NCI-H2081 (cell line): ENCODE data around the gene MEIS2.

Source experiments
- DNase-seq, 2 experiments: peaks; one replicate each; lab custom pipeline; 2025; lab: John Stamatoyannopoulos, UW

MEIS2 gene

DNA sequence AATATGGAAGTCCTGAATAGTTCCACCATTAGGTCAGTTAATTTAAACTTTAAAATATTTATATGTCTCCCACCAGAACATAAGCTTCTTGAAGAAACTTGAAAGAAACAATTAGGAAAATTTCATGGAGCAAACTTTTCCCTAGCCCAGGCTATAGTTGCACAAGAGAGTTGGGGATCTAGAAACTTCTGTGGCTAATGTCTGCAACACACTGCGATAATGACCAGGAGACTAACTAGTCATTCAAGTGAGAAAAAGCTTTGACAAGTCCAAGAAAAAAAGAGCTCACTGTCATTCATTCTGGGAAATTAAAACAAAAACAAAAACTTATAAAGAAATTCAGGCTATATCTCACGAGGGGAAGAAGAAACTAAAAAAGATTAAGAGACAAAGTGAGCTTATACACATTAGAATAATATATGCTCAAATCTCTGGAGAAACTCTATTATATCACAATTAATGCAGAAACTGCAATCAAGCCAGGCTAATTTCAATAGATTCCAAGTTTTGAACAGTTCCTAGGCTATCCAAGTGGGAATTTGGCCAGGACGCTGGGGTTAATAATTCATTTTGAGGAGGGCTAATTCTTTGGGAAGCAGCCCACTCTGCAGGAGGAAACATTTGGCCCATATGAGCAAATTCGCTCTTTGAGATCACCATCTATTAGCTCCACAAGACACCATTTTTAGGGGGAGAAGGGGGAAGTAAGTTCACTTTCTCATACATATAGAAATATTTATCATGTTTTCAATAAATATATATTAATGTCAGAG is 134.6 kb downstream of the MEIS2 start:
- DNase-seq: no peak

DNA sequence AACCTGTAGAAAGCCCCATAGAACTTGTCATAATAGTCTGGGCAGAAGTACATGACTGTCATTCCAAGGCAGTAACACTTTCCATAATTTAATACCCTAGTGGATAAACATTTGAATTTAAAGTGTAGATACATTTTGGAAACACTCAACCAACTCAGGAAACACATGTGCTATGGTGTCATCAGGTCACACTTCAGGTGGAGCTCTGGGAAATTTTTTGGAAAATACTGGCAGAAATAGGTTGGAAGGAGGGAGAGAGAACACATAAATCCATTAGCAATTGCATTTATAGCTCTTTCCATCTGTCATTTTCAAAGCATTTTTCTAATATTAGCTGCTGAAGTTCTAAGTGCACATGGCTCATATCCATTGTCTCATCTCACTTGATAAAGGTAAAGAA is 135.7 kb downstream of the MEIS2 start:
- DNase-seq: no peak

- no peak for DNase-seq
Measured at GRCh38 chr15:36961956-36962355, 138.4 kb downstream of the MEIS2 start.

DNA sequence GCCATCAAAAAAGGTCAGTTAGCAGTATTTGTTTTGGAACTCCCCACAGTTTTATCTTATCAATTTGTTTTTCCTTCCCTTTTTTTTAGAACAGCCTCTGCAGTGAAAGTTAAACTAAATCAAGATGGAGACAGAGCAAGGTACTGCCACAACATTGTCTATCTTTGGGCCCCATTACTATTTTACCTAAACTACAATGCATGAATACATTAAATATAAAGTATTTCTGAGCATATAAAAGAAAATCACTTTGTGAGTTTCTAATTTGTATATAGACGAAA is 139.5 kb downstream of the MEIS2 start:
- no peak for DNase-seq

- no peak for DNase-seq
Measured at GRCh38 chr15:36960179-36960946, 140.0 kb downstream of the MEIS2 start.

DNA sequence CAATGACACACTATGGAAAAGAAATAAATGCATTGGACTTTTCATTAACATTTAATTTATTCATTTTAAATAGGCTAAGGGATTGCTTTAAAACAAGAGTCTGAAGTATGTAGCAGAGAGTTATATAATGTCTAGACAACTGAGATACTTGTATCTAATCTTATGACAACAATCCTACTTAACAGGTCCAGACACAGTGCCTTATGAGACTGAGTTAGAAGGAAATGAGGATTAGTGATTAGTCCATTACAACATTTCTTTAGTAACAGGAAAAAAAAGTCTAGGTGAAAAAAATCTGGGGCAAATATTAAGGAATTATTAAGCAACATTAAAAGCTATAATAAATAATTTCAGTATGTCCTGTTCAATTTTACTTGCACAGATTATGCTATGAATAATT is 140.6 kb downstream of the MEIS2 start:
- DNase-seq: no peak

DNA sequence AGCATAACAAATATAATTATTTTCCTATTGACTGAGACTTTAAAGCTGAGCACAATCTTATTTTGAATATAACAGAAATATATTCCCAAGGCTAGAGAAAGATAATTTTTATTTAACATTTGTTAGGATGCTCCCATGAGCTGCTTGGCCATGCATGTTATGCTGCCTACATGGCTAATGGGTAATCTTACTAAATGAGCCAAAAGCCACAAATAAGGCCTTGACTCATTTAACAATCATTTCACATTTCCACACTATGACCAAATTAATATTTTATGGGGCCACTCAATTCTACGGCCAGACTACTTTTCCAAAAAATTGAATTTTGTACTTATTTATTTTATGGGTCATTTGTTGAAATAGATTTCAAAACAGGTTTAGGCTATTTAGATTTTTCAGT is 141.7 kb downstream of the MEIS2 start:
- no peak for DNase-seq

GRCh38 chr15:36954486-36954885 is 145.9 kb downstream of the MEIS2 start:
- DNase-seq: no peak

DNA sequence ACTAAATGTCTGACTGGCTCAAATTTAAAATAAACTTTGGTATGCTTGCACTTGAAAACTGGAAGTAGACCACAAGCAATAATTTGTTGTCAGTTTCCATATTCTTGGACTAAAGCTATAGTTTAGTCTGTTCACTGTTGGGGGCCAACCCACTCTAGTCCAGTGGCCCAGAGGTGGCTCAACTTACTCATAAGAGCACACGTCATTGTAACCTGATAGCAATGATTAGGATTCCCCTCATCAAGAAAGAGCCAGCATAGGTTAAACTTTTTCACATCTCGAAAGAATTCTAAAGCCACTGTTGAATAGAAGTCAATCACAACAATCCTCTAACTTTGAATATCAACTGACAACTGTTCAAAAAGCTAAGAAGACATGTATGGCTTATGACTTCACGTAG is 147.0 kb downstream of the MEIS2 start:
- DNase-seq: no peak

- DNase-seq: peak; percentile 84 to 96
Measured at GRCh38 chr15:36951731-36952247, 148.6 kb downstream of the MEIS2 start.

DNA sequence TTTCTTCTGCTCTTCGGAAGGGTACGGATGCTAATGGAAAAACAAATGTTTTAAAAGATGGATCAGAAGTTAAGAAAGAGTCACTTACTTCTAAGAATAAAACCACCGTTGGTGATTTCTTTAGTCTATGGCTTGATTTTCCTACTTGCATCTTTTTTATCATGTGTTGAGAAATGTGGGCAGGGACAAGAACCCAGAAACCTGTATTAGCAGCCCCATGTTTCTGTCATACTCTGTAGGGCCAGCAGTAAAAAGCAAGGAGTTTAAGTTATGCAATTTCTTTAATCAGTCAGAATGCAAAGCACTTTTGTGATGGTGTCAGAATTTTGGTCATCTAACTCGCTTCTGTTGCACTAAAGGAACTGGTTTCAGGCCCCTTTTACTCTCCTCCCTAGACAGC is 150.0 kb downstream of the MEIS2 start:
- no peak for DNase-seq

DNA sequence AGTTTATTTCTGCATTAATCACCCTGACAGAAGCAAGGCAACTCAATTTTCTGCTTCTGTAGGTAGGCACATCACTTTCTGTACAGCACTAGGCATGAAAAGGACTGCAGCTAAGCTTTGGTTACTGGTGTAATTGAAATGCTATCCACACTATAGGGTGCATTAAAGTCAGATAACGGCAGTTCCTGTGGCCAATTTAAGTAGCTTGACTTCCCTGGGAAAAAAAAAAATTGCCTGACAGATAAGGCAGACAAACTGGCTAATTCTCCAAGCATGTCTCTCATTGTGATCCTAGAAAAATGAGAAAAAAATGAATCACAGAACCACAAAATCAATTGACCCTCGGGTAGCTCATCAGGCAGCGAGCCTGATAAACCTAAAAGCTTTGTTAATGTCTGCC is 151.4 kb downstream of the MEIS2 start:
- DNase-seq: no peak

DNA sequence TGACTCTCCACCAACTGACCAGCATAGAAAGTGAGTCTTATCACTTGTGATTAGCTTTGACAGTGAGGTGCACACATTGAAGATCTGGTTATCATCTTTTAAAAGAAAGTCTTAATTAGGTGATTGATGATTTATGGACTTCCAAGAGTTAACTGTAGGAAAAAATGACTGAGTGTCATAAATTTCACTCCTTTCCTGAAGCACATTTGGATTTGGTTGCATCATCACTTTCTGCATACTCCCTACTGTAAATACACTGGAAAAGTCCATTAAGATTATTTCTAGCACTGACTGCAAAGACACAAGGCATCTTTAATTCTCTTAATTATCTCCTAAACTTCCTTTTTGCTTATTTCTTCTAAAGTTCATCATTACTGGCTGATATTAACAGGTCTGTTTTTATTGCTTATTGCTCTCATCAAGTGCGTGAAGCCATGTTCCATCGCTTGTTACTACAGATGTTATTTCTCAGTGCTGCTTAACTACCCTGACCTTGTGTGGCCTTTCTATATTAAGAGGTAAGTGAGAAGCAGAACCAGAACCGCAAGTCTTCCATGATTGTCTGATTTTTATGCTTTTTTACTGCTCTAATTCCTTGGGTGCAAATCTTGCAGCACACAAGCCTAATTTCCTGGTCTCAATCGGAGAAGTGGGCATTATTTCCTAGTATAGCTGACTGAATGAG is 153.2 kb downstream of the MEIS2 start:
- DNase-seq: no peak

- no peak for DNase-seq
Measured at GRCh38 chr15:36944442-36944841, 155.9 kb downstream of the MEIS2 start.

DNA sequence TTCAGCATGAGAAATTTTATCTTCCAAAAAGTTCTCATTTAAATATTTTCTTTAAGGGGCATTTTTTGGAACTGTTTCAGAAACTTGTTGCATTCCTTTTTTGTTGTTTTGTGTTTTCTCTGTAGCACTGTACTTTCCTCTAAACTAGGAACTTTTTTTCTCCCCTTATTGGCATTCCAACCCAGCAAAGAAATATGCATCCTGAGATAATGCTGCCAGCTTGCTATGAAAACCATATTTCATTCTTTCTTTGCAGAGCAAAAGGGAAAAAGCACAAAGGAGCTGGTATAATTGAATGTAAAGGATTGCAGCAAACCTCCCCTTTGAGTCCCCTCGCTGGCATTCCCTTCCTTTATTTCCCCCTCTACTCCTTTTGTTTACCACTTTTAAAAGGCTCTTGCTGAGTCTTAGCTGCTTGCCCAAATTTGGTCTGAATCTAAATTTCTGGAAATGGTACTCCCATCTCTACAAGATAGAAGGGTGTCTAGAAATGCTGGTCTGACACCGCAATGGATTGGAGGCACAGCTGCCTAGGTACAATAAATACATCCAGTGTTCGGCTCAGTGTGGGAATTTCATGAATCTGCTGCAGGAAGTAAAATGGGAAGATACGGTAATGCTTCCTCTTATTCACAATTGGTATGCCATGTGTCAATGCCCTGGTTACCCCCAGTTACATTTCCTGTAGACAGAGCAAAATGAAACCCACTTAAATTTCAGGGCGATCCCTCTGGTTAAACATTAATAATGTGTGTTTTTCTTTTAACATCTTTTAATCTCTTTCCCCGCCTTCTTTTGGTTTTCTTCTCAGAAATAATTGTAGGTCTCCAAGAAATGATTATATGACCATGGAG is 156.6 kb downstream of the MEIS2 start:
- no peak for DNase-seq

DNA sequence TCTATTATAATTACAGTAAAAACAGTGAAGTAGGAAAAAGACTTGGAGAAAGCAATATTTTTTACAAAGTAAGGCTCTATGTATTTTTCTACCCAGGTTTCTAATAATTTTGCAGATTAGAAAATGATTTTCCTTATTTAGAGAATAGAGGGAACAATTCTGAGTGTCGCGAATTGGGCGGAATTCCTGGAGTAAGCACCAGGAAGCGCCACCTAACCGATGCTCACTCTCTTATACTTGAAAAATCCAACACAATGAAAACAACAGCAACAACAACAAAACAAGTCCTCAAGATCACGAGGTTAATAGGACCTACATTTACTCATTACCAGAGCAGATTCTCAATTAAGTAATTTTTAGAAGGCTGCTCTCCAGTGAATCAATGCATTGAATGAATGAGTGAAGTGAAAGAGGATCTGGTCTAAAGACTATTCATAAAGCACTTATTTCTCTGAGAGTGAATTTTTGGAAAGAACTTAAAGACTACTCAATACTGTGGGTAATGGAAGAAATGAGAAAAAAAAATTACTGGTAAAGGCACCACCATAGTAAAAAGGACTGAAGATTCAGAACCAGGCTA is 158.0 kb downstream of the MEIS2 start:
- no peak for DNase-seq

GRCh38 chr15:36941798-36942197 is 158.6 kb downstream of the MEIS2 start:
- no peak for DNase-seq

- no peak for DNase-seq
Measured at GRCh38 chr15:36940636-36941260, 159.6 kb downstream of the MEIS2 start.

- no peak for DNase-seq
Measured at GRCh38 chr15:36940219-36940618, 160.1 kb downstream of the MEIS2 start.

GRCh38 chr15:36938764-36939163 is 161.6 kb downstream of the MEIS2 start:
- DNase-seq: no peak

DNA sequence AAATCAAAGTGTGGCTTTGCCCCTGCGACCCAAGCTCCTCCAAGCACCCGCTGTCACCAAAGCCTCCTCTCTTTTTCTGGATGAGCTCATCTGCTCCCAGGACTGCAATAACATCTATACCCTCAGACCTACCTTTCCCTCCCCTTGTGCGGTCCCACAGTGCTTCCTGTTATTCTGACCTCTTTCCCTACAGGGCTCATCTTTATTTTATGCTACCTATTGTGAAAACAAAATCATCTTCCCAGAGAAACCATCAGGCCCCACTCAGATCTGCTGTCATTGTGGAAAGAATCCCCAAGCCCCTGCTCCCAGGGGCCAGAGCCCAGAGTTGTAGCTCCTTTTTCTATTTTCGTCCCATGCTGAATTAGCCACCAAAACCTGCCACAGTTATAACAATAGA is 162.2 kb downstream of the MEIS2 start:
- DNase-seq: no peak
